Keratinocyte (primary cell): Measurements from ENCODE around the gene CALHM5. TPM values are rescaled to one million over a fixed set of nuclear protein-coding genes. Genes with fewer than 3 reads are reported as not detected.
A peak's percentile ranks its signal among the peaks of the same experiment; 100 is the strongest.

Experiments
- DNase-seq: peaks from one replicate; pipeline ENCODE4 v3.0.0-alpha.2; 2011; ENCODE audit warnings: low read depth, missing footprints, low spot score
- FAIRE-seq: peaks from 2 replicates; lab custom pipeline; 2011; peaks lifted over from hg19 to GRCh38; lab: Jason Lieb, UNC
- H2AFZ ChIP-seq: 2 replicates; pipeline ENCODE4 v1.6.0; 2012; ENCODE audit warnings: low read length, control low read depth, inconsistent platforms; ENCODE audit not compliant: control insufficient read depth
- H3K27ac ChIP-seq: 2 replicates; pipeline ENCODE4 v1.5.1; 2011; ENCODE audit warnings: low read length; ENCODE audit not compliant: control insufficient read depth, insufficient read depth
- H3K27me3 ChIP-seq: 3 replicates; pipeline ENCODE4 v1.6.0; 2011; ENCODE audit warnings: low read length; ENCODE audit not compliant: control insufficient read depth, insufficient read depth; ENCODE audit errors: extremely low read depth
- H3K36me3 ChIP-seq, 2 experiments: 2 replicates in 1 of 2; 3 replicates in 1 of 2; pipeline ENCODE4 v1.5.1; 2011; ENCODE audit warnings: low read length in 2 of 2, mild to moderate bottlenecking in 1 of 2; ENCODE audit not compliant: control insufficient read depth in 2 of 2, insufficient read depth in 2 of 2; ENCODE audit errors: extremely low read depth in 1 of 2
- H3K4me1 ChIP-seq: 3 replicates; pipeline ENCODE4 v1.5.1; 2011; ENCODE audit warnings: low read length; ENCODE audit not compliant: control insufficient read depth, insufficient read depth; ENCODE audit errors: extremely low read depth
- H3K4me2 ChIP-seq: 3 replicates; pipeline ENCODE4 v1.6.0; 2011; ENCODE audit warnings: low read depth, low read length; ENCODE audit not compliant: control insufficient read depth, insufficient read depth; ENCODE audit errors: extremely low read depth
- H3K4me3 ChIP-seq, 3 experiments: fragments of 200-600 bp in 1 of 3; sonication (generic) in 1 of 3; 2 replicates in 2 of 3; 3 replicates in 1 of 3; pipeline ENCODE4 v1.5.1; 2011 to 2016; ENCODE audit warnings: low read length in 3 of 3, mild to moderate bottlenecking in 3 of 3, control low read depth in 2 of 3, inconsistent platforms in 1 of 3, low read depth in 1 of 3, mixed read lengths in 1 of 3, mixed run types in 1 of 3, moderate library complexity in 1 of 3; ENCODE audit not compliant: control insufficient read depth in 2 of 3, insufficient read depth in 2 of 3; ENCODE audit errors: extremely low read depth in 1 of 3
- H3K79me2 ChIP-seq: 2 replicates; pipeline ENCODE4 v1.6.0; 2012; ENCODE audit warnings: low read length; ENCODE audit not compliant: control insufficient read depth, insufficient read depth
- H3K9ac ChIP-seq: 3 replicates; pipeline ENCODE4 v1.6.0; 2011; ENCODE audit warnings: low read length; ENCODE audit not compliant: control insufficient read depth, insufficient read depth; ENCODE audit errors: extremely low read depth
- H3K9me1 ChIP-seq: 3 replicates; pipeline ENCODE4 v1.6.0; 2011; ENCODE audit warnings: low read length; ENCODE audit not compliant: control insufficient read depth, insufficient read depth; ENCODE audit errors: extremely low read depth
- H3K9me3 ChIP-seq: 2 replicates; pipeline ENCODE4 v1.5.1; 2012; ENCODE audit warnings: low read depth, low read length; ENCODE audit not compliant: control insufficient read depth
- H4K20me1 ChIP-seq: 3 replicates; pipeline ENCODE4 v1.6.0; 2011; ENCODE audit warnings: low read length; ENCODE audit not compliant: control insufficient read depth, insufficient read depth; ENCODE audit errors: extremely low read depth
- EZH2 ChIP-seq: IDR thresholded peaks from one replicate; pipeline ENCODE4 v1.6.1; 2012; ENCODE audit warnings: inconsistent platforms, mild to moderate bottlenecking, low read length, moderate library complexity
- dilution Hi-C: fragments of 300-500 bp; cut with MboI; formaldehyde crosslinking; loops from one replicate; pipeline ENCODE4 v1.7.0; 2020; ENCODE audit warnings: low sequenced_read_pairs; ENCODE audit not compliant: extremely low pct_ligation_motif_present
- polyA minus RNA-seq, 3 experiments: library from RNA; depleted of rRNA, polyadenylated mRNA; stranded (reverse); fragments of >200 nt; gene quantifications; 1 replicate in 1 of 3; 2 replicates in 1 of 3; 3 replicates in 1 of 3; pipeline ENCODE4 v1.2.3, GENCODE V29; 2011
- polyA plus RNA-seq, 5 experiments: library from polyadenylated mRNA; depleted of rRNA in 3 of 5; stranded (reverse) in 3 of 5; stranded (forward) in 1 of 5; unstranded in 1 of 5; fragments of >200 nt; gene quantifications; 1 replicate in 1 of 5; 2 replicates in 3 of 5; 3 replicates in 1 of 5; pipeline versions ENCODE4 v1.2.1 to v1.2.3, GENCODE V29; 2011 to 2012; ENCODE audit warnings: missing spikeins in 2 of 5, low read depth in 1 of 5, low replicate concordance in 1 of 5
- TF ChIP-seq, protein P1 (sequence below), 3 experiments: IDR thresholded peaks in 1 of 3; conservative IDR thresholded peaks in 1 of 3; optimal IDR thresholded peaks in 1 of 3; 2 replicates in 2 of 3; 3 replicates in 1 of 3; pipeline versions ENCODE3 to v1.5.1; 2011; ENCODE audit warnings: low read length in 3 of 3, mild to moderate bottlenecking in 3 of 3, moderate library complexity in 2 of 3, control low read depth in 1 of 3, inconsistent platforms in 1 of 3; ENCODE audit not compliant: insufficient read depth in 2 of 3; ENCODE audit errors: extremely low read depth in 1 of 3

The CALHM5 gene, protein sequence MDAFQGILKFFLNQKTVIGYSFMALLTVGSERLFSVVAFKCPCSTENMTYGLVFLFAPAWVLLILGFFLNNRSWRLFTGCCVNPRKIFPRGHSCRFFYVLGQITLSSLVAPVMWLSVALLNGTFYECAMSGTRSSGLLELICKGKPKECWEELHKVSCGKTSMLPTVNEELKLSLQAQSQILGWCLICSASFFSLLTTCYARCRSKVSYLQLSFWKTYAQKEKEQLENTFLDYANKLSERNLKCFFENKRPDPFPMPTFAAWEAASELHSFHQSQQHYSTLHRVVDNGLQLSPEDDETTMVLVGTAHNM
- 0.80 to 2.9 TPM (median 0.94 TPM) in 3 replicates for polyA plus RNA-seq
- 0.21 TPM for polyA plus RNA-seq (2011; ENCODE audit: low read depth)
- polyA plus RNA-seq (2011; cell fraction: cytosol; rRNA removed), result 0.57 and 1.1 TPM in 2 replicates
- polyA plus RNA-seq (2011; cell fraction: nucleus; rRNA removed), result 5.3 and 6.0 TPM in 2 replicates
- 0.38 and 0.87 TPM in 2 replicates for polyA plus RNA-seq (2012; ENCODE audit: low replicate concordance)
- polyA minus RNA-seq, result 0.43 to 4.1 TPM (median 0.93 TPM) in 3 replicates
- 0.77 TPM for polyA minus RNA-seq (2011; cell fraction: cytosol; rRNA and poly(A)+ RNA removed)
- polyA minus RNA-seq (2011; cell fraction: nucleus; rRNA and poly(A)+ RNA removed), result 5.7 and 9.2 TPM in 2 replicates

DNA sequence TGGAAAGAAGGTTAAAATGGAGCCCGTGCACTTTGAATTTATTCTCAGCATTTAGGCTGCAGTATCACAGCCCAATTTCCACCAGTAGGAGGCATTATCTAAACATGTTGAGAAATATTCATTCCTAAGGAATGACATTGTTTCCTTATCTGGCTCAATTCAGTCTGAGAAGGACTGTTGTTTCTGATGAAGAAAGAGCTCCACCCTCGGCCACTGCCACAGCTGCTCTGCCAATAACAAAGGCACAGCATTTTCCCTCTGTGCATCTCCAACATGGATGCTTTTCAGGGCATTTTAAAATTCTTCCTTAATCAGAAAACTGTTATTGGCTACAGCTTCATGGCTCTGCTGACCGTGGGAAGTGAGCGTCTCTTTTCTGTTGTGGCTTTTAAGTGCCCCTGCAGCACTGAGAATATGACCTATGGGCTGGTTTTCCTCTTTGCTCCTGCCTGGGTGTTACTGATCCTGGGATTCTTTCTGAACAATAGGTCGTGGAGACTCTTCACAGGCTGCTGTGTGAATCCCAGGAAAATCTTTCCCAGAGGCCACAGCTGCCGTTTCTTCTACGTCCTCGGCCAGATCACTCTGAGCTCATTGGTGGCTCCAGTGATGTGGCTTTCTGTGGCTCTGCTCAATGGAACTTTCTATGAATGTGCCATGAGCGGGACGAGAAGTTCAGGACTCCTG lies at the start of gene CALHM5:
Gene CALHM5 (plus strand): TSS at position 216 of the 687 bp plus-strand sequence. CDS start 58 bp downstream, at position 274.
- H3K4me2 ChIP-seq, result no peak within 1 kb of the TSS

DNA sequence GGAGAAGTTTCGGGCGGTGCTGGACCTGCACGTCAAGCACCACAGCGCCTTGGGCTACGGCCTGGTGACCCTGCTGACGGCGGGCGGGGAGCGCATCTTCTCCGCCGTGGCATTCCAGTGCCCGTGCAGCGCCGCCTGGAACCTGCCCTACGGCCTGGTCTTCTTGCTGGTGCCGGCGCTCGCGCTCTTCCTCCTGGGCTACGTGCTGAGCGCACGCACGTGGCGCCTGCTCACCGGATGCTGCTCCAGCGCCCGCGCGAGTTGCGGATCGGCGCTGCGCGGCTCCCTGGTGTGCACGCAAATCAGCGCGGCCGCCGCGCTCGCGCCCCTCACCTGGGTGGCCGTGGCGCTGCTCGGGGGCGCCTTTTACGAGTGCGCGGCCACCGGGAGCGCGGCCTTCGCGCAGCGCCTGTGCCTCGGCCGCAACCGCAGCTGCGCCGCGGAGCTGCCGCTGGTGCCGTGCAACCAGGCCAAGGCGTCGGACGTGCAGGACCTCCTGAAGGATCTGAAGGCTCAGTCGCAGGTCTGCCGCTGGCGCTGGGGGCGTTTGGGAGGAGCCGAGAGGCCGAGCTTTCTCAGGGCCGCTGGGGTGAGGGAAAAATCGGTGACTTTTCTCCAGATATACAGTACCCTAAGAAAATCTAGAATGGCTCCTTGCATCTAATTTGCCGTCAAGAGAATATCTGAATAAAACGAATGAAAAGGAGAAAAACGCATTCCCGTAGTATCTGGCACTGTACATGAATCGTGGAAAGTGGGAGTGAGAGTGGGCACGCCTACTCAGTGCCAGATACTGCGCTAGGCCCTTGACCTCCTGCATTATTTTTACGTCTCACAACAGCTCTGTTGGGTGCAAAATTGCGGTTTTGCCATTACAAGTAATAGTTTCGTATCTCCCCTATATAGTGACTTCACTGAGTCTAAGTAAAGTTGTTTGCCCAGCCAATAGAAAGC lies 49.2 kb upstream of the CALHM5 start:
- Histone ChIP-seq H3K9me1 (no peaks in the 10 kb centered on the region), H3K27ac (no peak overlapping the region), H3K4me2 (peak overlapping the region; percentile 56), H3K27me3 (no peaks in the 10 kb centered on the region), H2AFZ (peak overlapping the region; percentile 92), H3K9me3 (no peaks in the 10 kb centered on the region), H3K36me3 (no peaks in the 10 kb centered on the region), H3K4me1 (no peaks in the 10 kb centered on the region), H3K9ac (peak overlapping the region; percentile 26), H3K79me2 (no peaks in the 10 kb centered on the region), H4K20me1 (no peaks in the 10 kb centered on the region), H3K4me3 (peak overlapping the region in 2 of 3 experiments; percentile 47 to 50)
- FAIRE-seq, result no peak
- DNase-seq, result no peak
- TF ChIP-seq, protein P1, sequence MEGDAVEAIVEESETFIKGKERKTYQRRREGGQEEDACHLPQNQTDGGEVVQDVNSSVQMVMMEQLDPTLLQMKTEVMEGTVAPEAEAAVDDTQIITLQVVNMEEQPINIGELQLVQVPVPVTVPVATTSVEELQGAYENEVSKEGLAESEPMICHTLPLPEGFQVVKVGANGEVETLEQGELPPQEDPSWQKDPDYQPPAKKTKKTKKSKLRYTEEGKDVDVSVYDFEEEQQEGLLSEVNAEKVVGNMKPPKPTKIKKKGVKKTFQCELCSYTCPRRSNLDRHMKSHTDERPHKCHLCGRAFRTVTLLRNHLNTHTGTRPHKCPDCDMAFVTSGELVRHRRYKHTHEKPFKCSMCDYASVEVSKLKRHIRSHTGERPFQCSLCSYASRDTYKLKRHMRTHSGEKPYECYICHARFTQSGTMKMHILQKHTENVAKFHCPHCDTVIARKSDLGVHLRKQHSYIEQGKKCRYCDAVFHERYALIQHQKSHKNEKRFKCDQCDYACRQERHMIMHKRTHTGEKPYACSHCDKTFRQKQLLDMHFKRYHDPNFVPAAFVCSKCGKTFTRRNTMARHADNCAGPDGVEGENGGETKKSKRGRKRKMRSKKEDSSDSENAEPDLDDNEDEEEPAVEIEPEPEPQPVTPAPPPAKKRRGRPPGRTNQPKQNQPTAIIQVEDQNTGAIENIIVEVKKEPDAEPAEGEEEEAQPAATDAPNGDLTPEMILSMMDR (optimal IDR thresholded peaks at IDR 0.05 in 1 of 3, IDR thresholded peaks at IDR 0.05 in 1 of 3, conservative IDR thresholded peaks at IDR 0.05 in 1 of 3; ENCODE audit: extremely low read depth in 1 of 3, insufficient read depth in 2 of 3, low read length in 3 of 3), result peak in 1 of 3 experiments; percentile 7
- no peak for TF ChIP-seq EZH2
- dilution Hi-C loops, result no loop called here

More for the DNA sequence above, at the start of gene CALHM5:
- dilution Hi-C loops, result no loop called here
- TF ChIP-seq, protein P1 (optimal IDR thresholded peaks at IDR 0.05 in 1 of 3, IDR thresholded peaks at IDR 0.05 in 1 of 3, conservative IDR thresholded peaks at IDR 0.05 in 1 of 3; ENCODE audit: extremely low read depth in 1 of 3, insufficient read depth in 2 of 3, low read length in 3 of 3), result peak; percentile 17 to 79 (median 50)
- TF ChIP-seq EZH2, result no peak
- H3K27ac ChIP-seq, result peak within 1 kb of the TSS; percentile 9
- peaks cover 19% of the 10 kb centered on the region for H3K4me1 ChIP-seq
- H3K36me3 ChIP-seq, result peaks cover 0 to 2% of the 10 kb centered on the region in 2 experiments
- no peaks in the 10 kb centered on the region for H4K20me1 ChIP-seq
- H2AFZ ChIP-seq, result peak within 1 kb of the TSS; percentile 10
- DNase-seq, result peak; percentile 49
- H3K9me3 ChIP-seq, result no peaks in the 10 kb centered on the region
- H3K4me3 ChIP-seq, result peak within 1 kb of the TSS in 1 of 3 experiments; percentile 33
- peak; percentile 92 for FAIRE-seq
- H3K9ac ChIP-seq, result no peak within 1 kb of the TSS
- H3K27me3 ChIP-seq, result no peaks in the 10 kb centered on the region
- H3K79me2 ChIP-seq, result no peaks in the 10 kb centered on the region
- no peaks in the 10 kb centered on the region for H3K9me1 ChIP-seq
